HepG2 (cell line): ENCODE measurements around the gene TSKU. TPM values are rescaled to one million over a fixed set of nuclear protein-coding genes. Genes with fewer than 3 reads are reported as not detected.

ENCODE experiments used
- BHLHE40 ChIP-seq: IDR thresholded peaks from 2 replicates; pipeline ENCODE4 v1.6.1; 2011; ENCODE audit warnings: low read length, improper control_type of control experiment
- FOXA1 ChIP-seq, 2 experiments: fragments of 450-650 bp in 1 of 2; sonication (generic) in 1 of 2; formaldehyde crosslinking in 1 of 2; IDR thresholded peaks; 2 replicates each; pipeline versions ENCODE4 v1.4.0 to v1.6.1; 2016 to 2020; ENCODE audit warnings: missing genetic modification reagents in 1 of 2
- HNF1B ChIP-seq: sonication (generic); formaldehyde crosslinking; IDR thresholded peaks from 2 replicates; pipeline ENCODE4 v1.5.1; 2020; ENCODE audit warnings: mild to moderate bottlenecking, moderate library complexity, missing genetic modification reagents
- KAT2B ChIP-seq: fragments of 150-350 bp; IDR thresholded peaks from 2 replicates; pipeline ENCODE4 v1.6.1; 2014; ENCODE audit warnings: low read depth, low read length, borderline replicate concordance
- LCORL ChIP-seq, 2 experiments: fragments of 450-650 bp in 1 of 2; sonication (generic) in 1 of 2; formaldehyde crosslinking in 1 of 2; IDR thresholded peaks; 2 replicates each; pipeline versions ENCODE4 v1.5.0 to v1.6.1; 2017 to 2020; ENCODE audit warnings: antibody characterized with exemption in 1 of 2, missing genetic modification reagents in 1 of 2
- MIXL1 ChIP-seq: IDR thresholded peaks from 2 replicates; pipeline ENCODE4 v1.6.1; 2016
- MYC ChIP-seq: sonication (generic); formaldehyde crosslinking; IDR thresholded peaks from 2 replicates; pipeline ENCODE4 v1.9.0; 2021; ENCODE audit warnings: missing genetic modification reagents, borderline replicate concordance
- PAXIP1 ChIP-seq: sonication (generic); formaldehyde crosslinking; conservative IDR thresholded peaks from 2 replicates; pipeline ENCODE4 v1.4.0; 2020; ENCODE audit warnings: mild to moderate bottlenecking, missing genetic modification reagents, moderate library complexity
- PRDM15 ChIP-seq: sonication (generic); formaldehyde crosslinking; IDR thresholded peaks from 2 replicates; pipeline ENCODE4 v1.4.0; 2020; ENCODE audit warnings: missing genetic modification reagents
- SIN3A ChIP-seq: IDR thresholded peaks from 2 replicates; pipeline ENCODE4 v1.6.1; 2011; ENCODE audit warnings: low read depth, mild to moderate bottlenecking, control low read depth, low read length, borderline replicate concordance
- SIX1 ChIP-seq: sonication (generic); formaldehyde crosslinking; IDR thresholded peaks from 2 replicates; pipeline ENCODE4 v1.4.0; 2020; ENCODE audit warnings: missing genetic modification reagents, borderline replicate concordance
- SMC3 ChIP-seq: IDR thresholded peaks from 2 replicates; pipeline ENCODE4 v1.6.1; 2011; ENCODE audit warnings: low read length, improper control_type of control experiment
- ZNF138 ChIP-seq: sonication (generic); formaldehyde crosslinking; IDR thresholded peaks from 2 replicates; pipeline ENCODE4 v1.5.0; 2020; ENCODE audit warnings: mild to moderate bottlenecking, low read depth, missing genetic modification reagents
- ZNF292 ChIP-seq: sonication (generic); formaldehyde crosslinking; IDR thresholded peaks from 2 replicates; pipeline ENCODE4 v1.8.1; 2022; ENCODE audit warnings: mild to moderate bottlenecking, low read depth, missing genetic modification reagents, borderline replicate concordance
- ZNF296 ChIP-seq: sonication (generic); formaldehyde crosslinking; conservative IDR thresholded peaks from 2 replicates; pipeline ENCODE4 v1.5.0; 2020; ENCODE audit warnings: mild to moderate bottlenecking, missing genetic modification reagents
- ZNF3 ChIP-seq: IDR thresholded peaks from 2 replicates; pipeline ENCODE4 v1.7.0; 2017; ENCODE audit warnings: inconsistent platforms
- ZNF589 ChIP-seq: sonication (generic); formaldehyde crosslinking; conservative IDR thresholded peaks from 2 replicates; pipeline ENCODE4 v1.8.0; 2022; ENCODE audit warnings: mild to moderate bottlenecking, moderate library complexity, missing genetic modification reagents
- ZNF605 ChIP-seq: sonication (generic); formaldehyde crosslinking; IDR thresholded peaks from 2 replicates; pipeline ENCODE4 v1.8.0; 2022; ENCODE audit warnings: mild to moderate bottlenecking, missing genetic modification reagents
- ZNF878 ChIP-seq: sonication (generic); formaldehyde crosslinking; IDR thresholded peaks from 2 replicates; pipeline ENCODE4 v1.8.1; 2023; ENCODE audit warnings: mild to moderate bottlenecking, missing genetic modification reagents, moderate library complexity
- polyA plus RNA-seq, 8 experiments: library from polyadenylated mRNA; depleted of rRNA in 3 of 8; stranded (reverse) in 7 of 8; unstranded in 1 of 8; fragments of >200 nt; fragmentation: Illumina TruSeq in 4 of 8; extraction: Trizol in 4 of 8; gene quantifications; 2 replicates each; pipeline versions ENCODE4 v1.2.1 to v1.2.3, GENCODE V29; 2011 to 2016; ENCODE audit warnings: low read depth in 4 of 8, missing spikeins in 1 of 8, mixed read lengths in 1 of 8; ENCODE audit not compliant: insufficient read depth in 1 of 8
- total RNA-seq, 5 experiments: library from RNA; depleted of rRNA; stranded (reverse); fragments of >200 nt; fragmentation: Illumina TruSeq; extraction: Trizol; gene quantifications; 2 replicates each; pipeline ENCODE4 v1.2.3, GENCODE V29; 2016; ENCODE audit warnings: low read depth in 1 of 5

TSKU gene
- total and polyA plus RNA-seq, 2 of the 13 experiments (the other 11 are each of a cell fraction or from before 2014, with no cell fraction given): 20.3 to 21.4 TPM

- TF ChIP-seq PRDM15 (CRISPR knock-in tag) (no peak), SMC3 (no peak), LCORL (IDR thresholded peaks at IDR 0.05) (no peak), LCORL (CRISPR knock-in tag; IDR thresholded peaks at IDR 0.05) (0 out of 2 replicates have a peak, but pooled peaks have one; percentile 24), MIXL1 (CRISPR knock-in tag) (no peak), PAXIP1 (peak; percentile 26; the same call in 1 of the 2 replicates), ZNF292 (CRISPR knock-in tag) (peak; percentile 68; the same call in 1 of the 2 replicates), BHLHE40 (no peak), ZNF3 (CRISPR knock-in tag) (peak; percentile 87), ZNF296 (CRISPR knock-in tag) (no peak), ZNF138 (no peak), ZNF605 (CRISPR knock-in tag) (no peak), KAT2B (no peak), ZNF589 (CRISPR knock-in tag) (0 out of 2 replicates have a peak, but pooled peaks have one; percentile 43), SIX1 (CRISPR knock-in tag) (no peak), FOXA1 (IDR thresholded peaks at IDR 0.05) (no peak), FOXA1 (CRISPR knock-in tag; IDR thresholded peaks at IDR 0.05) (0 out of 2 replicates have a peak, but pooled peaks have one; percentile 37), HNF1B (CRISPR knock-in tag) (no peak), ZNF878 (no peak), SIN3A (no peak), MYC (no peak)
These were observed 14.9 kb upstream of the TSKU start (continued) for GRCh38 chr11:76768088-76768908.
